B cell (primary cell): ENCODE results near the gene STK40. TPM values are rescaled to one million over a fixed set of nuclear protein-coding genes. Genes with fewer than 3 reads are reported as not detected.

Experiments used
- ATAC-seq: fragments of 200-7000 bp; cut with Tn5 transposase; one replicate; pipeline ENCODE4 v1.10.0; 2021; ENCODE audit warnings: low read depth, mild to moderate bottlenecking, moderate number of reproducible peaks, moderate library complexity
- CTCF ChIA-PET: fragments of 350-600 bp; sonication (Branson Sonifier 250); formaldehyde crosslinking; loops from one replicate; lab custom pipeline; 2021; ENCODE audit warnings: antibody characterized with exemption, inconsistent platforms; lab: Charles Lee
- POLR2A ChIA-PET: fragments of 350-600 bp; sonication (Branson Sonifier 250); formaldehyde crosslinking; loops from one replicate; lab custom pipeline; 2021; ENCODE audit warnings: antibody characterized with exemption; lab: Charles Lee
- DNase-seq: peaks from one replicate; pipeline ENCODE4 v3.0.0; 2013
- H2AFZ ChIP-seq: 2 replicates; pipeline ENCODE4 v1.6.1; 2012; ENCODE audit warnings: mild to moderate bottlenecking, low read depth, low read length; ENCODE audit not compliant: insufficient read depth, poor library complexity, severe bottlenecking
- H3K27ac ChIP-seq, 2 donors: 1 replicate in 1 of 2; 2 replicates in 1 of 2; pipeline ENCODE4 v1.5.1; 2012 to 2013; ENCODE audit warnings: low read length in 2 of 2, mild to moderate bottlenecking in 2 of 2, moderate library complexity in 1 of 2
- H3K27me3 ChIP-seq, 4 experiments: fragments of 200-600 bp in 1 of 4; sonication (generic) in 1 of 4; replicated peaks in 1 of 4; 1 replicate in 2 of 4; 2 replicates in 2 of 4; pipeline versions ENCODE4 v1.6.1 to v1.7.0; 2013 to 2016; ENCODE audit warnings: low read length in 3 of 4, mild to moderate bottlenecking in 2 of 4, mixed read lengths in 1 of 4, moderate library complexity in 1 of 4; ENCODE audit not compliant: insufficient read depth in 4 of 4, control insufficient read depth in 3 of 4; ENCODE audit errors: control extremely low read depth in 1 of 4
- H3K36me3 ChIP-seq, 2 experiments: replicated peaks in 1 of 2; 1 replicate in 1 of 2; 2 replicates in 1 of 2; pipeline versions ENCODE4 v1.6.1 to v1.7.1; 2013; ENCODE audit warnings: low read length in 1 of 2; ENCODE audit not compliant: insufficient read depth in 2 of 2, control insufficient read depth in 1 of 2; ENCODE audit errors: control extremely low read depth in 1 of 2, extremely low read depth in 1 of 2
- H3K4me1 ChIP-seq, 2 donors: fragments of 200-600 bp in 1 of 2; sonication (generic) in 1 of 2; 1 replicate in 1 of 2; 2 replicates in 1 of 2; pipeline versions ENCODE4 v1.5.1 to v1.6.1; 2013 to 2017; ENCODE audit warnings: low read length in 2 of 2; ENCODE audit not compliant: control insufficient read depth in 2 of 2, insufficient read depth in 2 of 2
- H3K4me2 ChIP-seq: replicated peaks from 2 replicates; pipeline ENCODE3; 2012; ENCODE audit warnings: mild to moderate bottlenecking, low read depth, low read length; ENCODE audit not compliant: poor library complexity, severe bottlenecking
- H3K4me3 ChIP-seq, 5 experiments: fragments of 200-600 bp in 1 of 5; sonication (generic) in 1 of 5; 1 replicate in 3 of 5; 2 replicates in 2 of 5; pipeline versions ENCODE4 v1.5.1 to v1.7.0; 2011 to 2016; ENCODE audit warnings: low read length in 4 of 5, mild to moderate bottlenecking in 4 of 5, low read depth in 2 of 5, control low read depth in 1 of 5, moderate library complexity in 1 of 5; ENCODE audit not compliant: insufficient read depth in 1 of 5; ENCODE audit errors: control extremely low read depth in 1 of 5, extremely low read depth in 1 of 5
- H3K79me2 ChIP-seq: fragments of 200-600 bp; sonication (generic); one replicate; pipeline ENCODE4 v1.6.0; 2016; ENCODE audit warnings: low read length; ENCODE audit not compliant: control insufficient read depth, insufficient read depth
- H3K9ac ChIP-seq: fragments of 200-600 bp; sonication (generic); 2 replicates; pipeline ENCODE4 v1.6.1; 2017; ENCODE audit warnings: mild to moderate bottlenecking, low read length, moderate library complexity
- H3K9me3 ChIP-seq, 3 donors: one replicate each; pipeline versions ENCODE4 v1.6.1 to v1.7.1; 2013; ENCODE audit warnings: low read length in 2 of 3; ENCODE audit not compliant: control insufficient read depth in 2 of 3, insufficient read depth in 1 of 3; ENCODE audit errors: control extremely low read depth in 1 of 3
- H4K20me1 ChIP-seq: 2 replicates; pipeline ENCODE4 v1.6.0; 2012; ENCODE audit warnings: mild to moderate bottlenecking, low read length; ENCODE audit not compliant: insufficient read depth, control insufficient read depth, poor library complexity, severe bottlenecking
- H3K27ac Mint-ChIP-seq: one replicate; pipeline ENCODE4 v1.8.0; 2021; ENCODE audit warnings: mixed read lengths
- H3K27me3 Mint-ChIP-seq: one replicate; pipeline ENCODE4 v1.8.0; 2021; ENCODE audit warnings: mixed read lengths
- H3K4me1 Mint-ChIP-seq: one replicate; pipeline ENCODE4 v1.8.0; 2021; ENCODE audit warnings: mixed read lengths
- H3K4me3 Mint-ChIP-seq: one replicate; pipeline ENCODE4 v1.8.0; 2021; ENCODE audit warnings: mixed read lengths
- H3K9me3 Mint-ChIP-seq: one replicate; pipeline ENCODE4 v1.8.0; 2022; ENCODE audit warnings: mixed read lengths; ENCODE audit not compliant: insufficient read depth
- CTCF ChIP-seq: fragments of 200-600 bp; IDR thresholded peaks from one replicate; pipeline ENCODE4 v1.8.0; 2022; ENCODE audit warnings: antibody characterized with exemption, mild to moderate bottlenecking
- EZH2 ChIP-seq: IDR thresholded peaks from 2 replicates; pipeline ENCODE4 v1.6.1; 2012; ENCODE audit warnings: borderline replicate concordance, low read depth, mild to moderate bottlenecking, moderate library complexity, low read length; ENCODE audit not compliant: insufficient read depth, poor library complexity, severe bottlenecking
- WGBS: methylation state at CpG from one replicate; pipeline ENCODE4 v1.1.5; 2013; ENCODE audit warnings: missing lambda C conversion rate; ENCODE audit not compliant: insufficient coverage; 5-methylcytosine and 5-hydroxymethylcytosine counted together
- intact Hi-C: fragments of 100-400 bp; cut with micrococcal nuclease; formaldehyde crosslinking; loops from one replicate; pipeline ENCODE4 v1.10.0; 2022
- polyA plus RNA-seq: library from polyadenylated mRNA; depleted of rRNA; stranded (reverse); fragments of >200 nt; gene quantifications from 2 replicates; pipeline ENCODE4 v1.2.3, GENCODE V29; 2012
- total RNA-seq, 2 donors: library from RNA; stranded (reverse); fragments of 120-200 nt in 1 of 2; gene quantifications; 1 replicate in 1 of 2; 2 replicates in 1 of 2; pipeline versions ENCODE4 v1.2.3 to v1.2.4, GENCODE V29; 2013 to 2022

Gene STK40
- total and polyA plus RNA-seq, 2 donors (not counting 1 experiment from before 2014, with no cell fraction given) = 53.1 to 69.1 TPM

DNA sequence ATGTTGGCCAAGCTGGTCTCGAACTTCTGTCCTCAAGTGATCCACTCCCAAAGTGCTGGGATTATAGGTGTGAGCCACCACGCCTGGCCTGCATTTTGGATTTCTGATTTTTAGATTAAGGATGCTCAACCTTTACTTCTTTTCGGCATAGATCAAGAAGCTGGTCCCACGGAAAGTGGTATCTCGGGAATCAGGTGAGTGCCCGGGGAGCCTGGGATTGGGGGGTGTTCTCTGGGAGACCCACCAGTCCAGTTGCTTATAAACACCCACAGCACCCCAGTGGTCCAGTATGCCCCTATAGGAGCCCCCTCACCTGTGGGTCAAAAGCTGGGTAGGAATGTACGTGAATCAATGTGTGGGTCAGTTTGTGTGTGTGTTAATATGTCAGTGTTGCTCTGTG is 76.3 kb downstream of the STK40 start:
- CTCF ChIA-PET = interaction anchor here (1.6 kb wide), 1 partner anchor 24 kb away, joined by 5 read pairs; no protein-coding TSS in a partner anchor
- peaks cover 10 to 32% of the 10 kb centered on the region in 2 donors for H3K4me1 ChIP-seq
- H3K27ac ChIP-seq = no peak overlapping the region
- H3K9me3 ChIP-seq = peaks cover 0 to 6% (median 0%) of the 10 kb centered on the region in 3 donors
- Mint-ChIP-seq H3K9me3 (no peaks in the 10 kb centered on the region), H3K27me3 (no peaks in the 10 kb centered on the region), H3K4me3 (peak overlapping the region; percentile 37), H3K4me1 (peaks cover 25% of the 10 kb centered on the region), H3K27ac (no peak overlapping the region)
- H3K4me2 ChIP-seq = no peak overlapping the region
- 100% methylated on average over 4 of the region's 7 CpGs for WGBS
- POLR2A ChIA-PET = interaction anchor here (0.5 to 0.6 kb wide), 2 partner anchors 57 to 67 kb away, joined by 3 to 8 read pairs; no protein-coding TSS in a partner anchor
- no peak for TF ChIP-seq EZH2
- TF ChIP-seq CTCF = no peak
- no peak overlapping the region for H3K9ac ChIP-seq
- DNase-seq (no peak), ATAC-seq (no peak)
- no peak overlapping the region for H3K4me3 ChIP-seq
- no peak overlapping the region for H2AFZ ChIP-seq
- no peaks in the 10 kb centered on the region for H3K79me2 ChIP-seq
- H3K27me3 ChIP-seq = no peaks in the 10 kb centered on the region
- H4K20me1 ChIP-seq = peaks cover 10% of the 10 kb centered on the region
- intact Hi-C loops = loop anchor here (5.0 kb wide), 1 partner anchor 58 kb away; no protein-coding TSS in a partner anchor
- H3K36me3 ChIP-seq = peaks cover 0 to 3% of the 10 kb centered on the region in 2 experiments

GRCh38 chr1:36307601-36308330 is 78.0 kb downstream of the STK40 start:
- no peaks in the 10 kb centered on the region for H3K79me2 ChIP-seq
- TF ChIP-seq CTCF (no peak), EZH2 (no peak)
- H3K4me1 ChIP-seq = peaks cover 10 to 33% of the 10 kb centered on the region in 2 donors
- 82% methylated on average over 2 of the region's 10 CpGs for WGBS
- no peaks in the 10 kb centered on the region for H3K9me3 ChIP-seq
- H3K4me3 Mint-ChIP-seq = peak overlapping the region; percentile 97
- H2AFZ ChIP-seq = peak overlapping the region; percentile 93
- peaks cover 14% of the 10 kb centered on the region for H4K20me1 ChIP-seq
- peak overlapping the region in 3 of 5 experiments; percentile 68 to 78 (median 70) for H3K4me3 ChIP-seq
- POLR2A ChIA-PET = no interaction called here
- H3K27me3 Mint-ChIP-seq = no peaks in the 10 kb centered on the region
- peaks cover 0 to 17% of the 10 kb centered on the region in 2 experiments for H3K36me3 ChIP-seq
- peaks cover 29% of the 10 kb centered on the region for H3K4me1 Mint-ChIP-seq
- CTCF ChIA-PET = interaction anchor here (1.1 to 2.4 kb wide), 4 partner anchors 15 to 120 kb away, joined by 3 to 8 read pairs (median 4); no protein-coding TSS in a partner anchor
- no peaks in the 10 kb centered on the region for H3K27me3 ChIP-seq
- no peak overlapping the region for H3K27ac ChIP-seq
- peak overlapping the region; percentile 98 for H3K4me2 ChIP-seq
- H3K9me3 Mint-ChIP-seq = no peaks in the 10 kb centered on the region
- H3K27ac Mint-ChIP-seq = no peak overlapping the region
- H3K9ac ChIP-seq = no peak overlapping the region
- ATAC-seq = no peak
- no peak for DNase-seq
- intact Hi-C loops = loop anchor here (1.0 to 5.0 kb wide), 3 partner anchors 60 to 158 kb away; partner anchors contain the start of gene TRAPPC3
